T-helper 17 cell (primary cell): ENCODE data around the gene FABP6. TPM values are rescaled to one million over a fixed set of nuclear protein-coding genes. Genes with fewer than 3 reads are reported as not detected.
A peak's percentile ranks its signal among the peaks of the same experiment; 100 is the strongest.

Source experiments
- ATAC-seq: fragments of 150-1000 bp; cut with Tn5 transposase; 2 replicates; pipeline ENCODE4 v1.10.0; 2021; ENCODE audit warnings: mild to moderate bottlenecking, moderate library complexity
- DNase-seq, 3 donors: peaks; one replicate each; pipeline versions ENCODE4 v3.0.0 to v3.0.0-alpha.2; 2020 to 2021
- H3K9me3 ChIP-seq: one replicate; pipeline ENCODE4 v1.7.0; 2013; ENCODE audit warnings: low read length, mild to moderate bottlenecking; ENCODE audit not compliant: control insufficient read depth, poor library complexity, severe bottlenecking
- H3K27ac Mint-ChIP-seq: one replicate; pipeline ENCODE4 v1.8.0; 2022; ENCODE audit warnings: mild to moderate bottlenecking, moderate library complexity, mixed read lengths
- H3K27me3 Mint-ChIP-seq: one replicate; pipeline ENCODE4 v1.8.0; 2022; ENCODE audit warnings: mixed read lengths
- H3K36me3 Mint-ChIP-seq: one replicate; pipeline ENCODE4 v1.8.0; 2022; ENCODE audit warnings: low read depth, mixed read lengths
- H3K4me1 Mint-ChIP-seq: one replicate; pipeline ENCODE4 v1.8.0; 2022; ENCODE audit warnings: mild to moderate bottlenecking, mixed read lengths
- H3K4me3 Mint-ChIP-seq: one replicate; pipeline ENCODE4 v1.8.0; 2022; ENCODE audit warnings: mild to moderate bottlenecking, moderate library complexity, mixed read lengths
- total RNA-seq, 4 donors: library from RNA in 2 of 4; stranded (reverse) in 2 of 4; gene quantifications; one replicate each; pipeline ENCODE4 v1.2.3 and lab custom pipeline; 2022 to 2026

Gene FABP6
- total RNA-seq, 2 donors from 2014 or later: not detected

DNA sequence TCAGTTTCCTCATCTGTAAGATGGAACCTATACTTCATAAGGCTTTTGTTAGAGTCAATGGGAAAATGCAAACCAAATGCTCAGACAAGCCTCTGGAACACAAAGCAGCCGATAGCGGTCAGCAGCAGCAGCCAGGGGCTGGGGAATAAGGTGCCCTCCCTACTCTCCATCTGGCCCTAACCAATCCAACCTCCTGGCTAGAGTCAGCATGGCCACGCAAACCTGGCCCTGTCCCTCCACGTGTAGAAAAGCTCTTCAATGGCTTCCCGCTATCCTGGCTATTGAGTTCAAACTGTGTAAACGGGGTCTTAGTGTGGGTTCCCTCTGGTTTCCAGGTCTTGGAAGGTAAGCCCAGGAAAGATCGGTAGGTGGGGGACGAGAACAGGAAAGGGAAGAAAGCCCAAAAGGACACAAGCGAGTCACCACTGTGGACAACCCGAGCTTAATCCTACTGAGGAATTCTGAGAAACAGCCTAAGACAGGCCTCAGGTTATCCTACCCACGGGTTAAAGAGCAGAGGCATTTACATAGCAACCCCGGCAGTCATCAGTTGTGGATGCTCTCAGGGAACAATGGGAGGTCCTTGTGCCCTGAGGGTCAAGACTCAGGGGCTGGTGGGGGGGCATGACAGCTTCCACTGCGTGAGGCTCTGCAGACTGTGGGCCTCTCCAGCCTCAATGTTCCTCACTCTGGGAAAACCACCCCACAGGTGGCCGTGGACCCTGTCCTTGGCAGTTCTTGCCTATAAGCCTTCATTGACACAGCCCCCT, 30.9 kb downstream of the FABP6 start:
- Mint-ChIP-seq H3K4me3 (no peak overlapping the region), H3K4me1 (no peaks in the 10 kb centered on the region), H3K27me3 (peaks cover 48% of the 10 kb centered on the region), H3K36me3 (no peaks in the 10 kb centered on the region), H3K27ac (no peak overlapping the region)
- no peaks in the 10 kb centered on the region for H3K9me3 ChIP-seq
- DNase-seq: no peak
- ATAC-seq: no peak

DNA sequence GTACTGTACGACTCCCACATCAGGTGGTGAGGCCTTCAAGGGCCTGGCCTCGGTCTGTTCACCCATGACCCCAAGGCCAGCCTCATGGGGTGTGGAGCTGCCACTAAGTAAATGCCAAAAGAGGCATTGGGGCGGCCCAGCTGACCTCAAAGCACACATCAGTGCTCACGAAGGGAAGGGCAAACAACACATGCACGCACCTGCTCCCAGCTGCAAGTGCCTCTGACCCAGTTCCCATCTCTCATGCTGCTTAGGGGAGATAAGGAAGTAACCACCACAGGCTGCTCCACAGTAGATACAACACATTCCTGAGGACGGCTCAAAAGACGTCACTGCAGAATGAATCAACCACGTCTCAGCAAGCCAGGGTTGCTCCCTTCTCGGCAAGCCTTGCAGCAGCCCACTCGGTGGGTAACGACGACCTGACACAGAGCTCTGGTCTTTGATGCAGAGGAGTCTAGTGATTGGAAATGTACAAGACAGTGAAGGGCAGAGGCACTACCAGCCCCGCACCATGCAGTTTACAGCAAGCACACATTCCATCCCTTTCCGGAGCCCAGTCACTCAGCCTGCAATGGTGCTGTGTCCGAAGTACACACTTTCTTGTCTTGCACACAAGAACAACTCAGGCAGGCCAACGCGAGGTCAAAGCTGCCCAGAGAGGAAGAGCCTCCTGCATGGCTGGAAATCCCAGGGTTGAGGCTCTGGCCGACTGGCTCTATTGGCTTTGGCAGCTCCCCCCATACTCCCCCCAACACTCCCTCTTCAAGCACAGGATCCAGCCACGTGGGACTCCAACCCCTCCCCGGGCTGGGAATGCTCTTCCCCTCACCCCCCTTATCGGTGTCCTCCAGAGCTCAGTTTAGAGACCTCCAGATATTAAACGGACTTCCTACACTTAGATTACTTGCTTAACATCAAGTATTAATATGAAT, 31.8 kb downstream of the FABP6 start:
- no peak overlapping the region for H3K4me3 Mint-ChIP-seq
- H3K27ac Mint-ChIP-seq: no peak overlapping the region
- H3K4me1 Mint-ChIP-seq: no peaks in the 10 kb centered on the region
- no peak for DNase-seq
- peaks cover 48% of the 10 kb centered on the region for H3K27me3 Mint-ChIP-seq
- ATAC-seq: no peak
- H3K9me3 ChIP-seq: no peaks in the 10 kb centered on the region
- H3K36me3 Mint-ChIP-seq: no peaks in the 10 kb centered on the region

DNA sequence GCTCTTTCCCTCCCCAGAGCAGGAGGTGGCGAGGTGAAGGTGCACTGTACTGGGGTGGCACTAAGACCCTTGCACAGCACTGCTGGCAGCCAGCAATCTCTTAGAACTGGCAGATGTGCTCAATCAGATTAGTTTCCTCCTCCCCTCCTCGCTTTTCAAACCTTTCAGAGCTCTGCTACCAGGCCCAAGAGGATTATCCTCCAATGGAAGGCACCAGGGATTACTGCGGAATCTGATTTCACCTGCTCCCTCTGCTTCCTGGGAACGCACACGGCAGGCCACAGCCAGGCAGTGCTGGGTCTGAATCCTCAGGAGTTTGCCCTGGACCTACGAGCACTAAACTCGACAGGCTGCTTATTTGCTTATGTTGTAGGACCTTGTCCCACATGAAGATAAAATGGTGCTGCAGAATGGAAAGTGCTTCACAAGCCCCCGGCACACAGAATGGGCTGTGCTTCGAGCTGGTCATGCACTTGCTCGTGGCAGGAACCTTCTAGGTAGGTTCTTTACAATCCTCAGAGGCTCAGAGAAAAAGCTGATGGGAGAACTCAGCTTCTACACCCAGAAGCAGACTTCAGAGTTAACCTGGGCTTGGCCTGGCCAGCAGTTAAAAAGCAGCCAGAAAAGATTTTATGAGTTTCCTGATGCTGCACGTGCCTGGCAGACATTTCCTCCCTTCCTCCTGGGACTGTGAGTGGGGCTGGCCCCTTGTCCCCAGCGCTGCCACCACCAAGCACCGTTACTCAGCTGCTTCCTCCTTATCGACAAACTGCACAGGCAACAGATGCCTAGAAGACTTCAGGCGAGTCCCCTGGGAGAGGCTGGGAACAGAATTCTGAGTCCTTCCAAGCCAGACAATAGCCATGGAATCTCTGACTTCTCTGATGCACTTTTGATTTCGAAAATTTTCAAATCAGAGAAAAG, 33.1 kb downstream of the FABP6 start:
- Mint-ChIP-seq H3K27ac (no peak overlapping the region), H3K4me1 (no peaks in the 10 kb centered on the region), H3K27me3 (peaks cover 48% of the 10 kb centered on the region), H3K36me3 (no peaks in the 10 kb centered on the region), H3K4me3 (no peak overlapping the region)
- no peak for DNase-seq
- no peaks in the 10 kb centered on the region for H3K9me3 ChIP-seq
- ATAC-seq: no peak

DNA sequence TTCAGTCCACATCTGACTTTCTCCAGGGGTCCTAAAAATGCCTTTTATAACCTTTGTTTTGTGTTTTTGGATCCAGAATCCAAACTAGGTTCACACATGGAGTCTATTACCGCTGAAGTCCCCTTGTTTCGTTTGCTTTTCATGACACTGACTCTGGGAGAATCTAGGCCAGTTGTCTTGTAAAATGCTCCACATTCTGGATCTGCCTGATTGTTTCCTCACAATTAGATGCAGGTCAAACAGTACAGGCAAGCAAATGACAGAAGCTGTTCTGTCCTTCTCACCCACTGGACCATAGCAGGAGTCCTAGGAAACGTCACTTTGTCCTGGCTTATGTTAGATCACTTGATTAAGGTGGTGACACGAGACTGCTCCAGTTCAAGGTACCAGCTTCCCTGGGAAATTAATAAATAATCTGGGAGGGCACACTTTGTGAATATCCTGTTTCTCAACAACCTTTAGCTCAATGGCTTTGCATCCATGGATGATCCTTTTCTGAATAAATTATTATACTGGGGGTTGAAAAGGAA, 34.1 kb downstream of the FABP6 start:
- H3K27me3 Mint-ChIP-seq: peaks cover 55% of the 10 kb centered on the region
- H3K4me1 Mint-ChIP-seq: no peaks in the 10 kb centered on the region
- no peaks in the 10 kb centered on the region for H3K36me3 Mint-ChIP-seq
- DNase-seq (no peak), ATAC-seq (no peak)
- H3K27ac Mint-ChIP-seq: no peak overlapping the region
- H3K9me3 ChIP-seq: no peaks in the 10 kb centered on the region
- H3K4me3 Mint-ChIP-seq: no peak overlapping the region

DNA sequence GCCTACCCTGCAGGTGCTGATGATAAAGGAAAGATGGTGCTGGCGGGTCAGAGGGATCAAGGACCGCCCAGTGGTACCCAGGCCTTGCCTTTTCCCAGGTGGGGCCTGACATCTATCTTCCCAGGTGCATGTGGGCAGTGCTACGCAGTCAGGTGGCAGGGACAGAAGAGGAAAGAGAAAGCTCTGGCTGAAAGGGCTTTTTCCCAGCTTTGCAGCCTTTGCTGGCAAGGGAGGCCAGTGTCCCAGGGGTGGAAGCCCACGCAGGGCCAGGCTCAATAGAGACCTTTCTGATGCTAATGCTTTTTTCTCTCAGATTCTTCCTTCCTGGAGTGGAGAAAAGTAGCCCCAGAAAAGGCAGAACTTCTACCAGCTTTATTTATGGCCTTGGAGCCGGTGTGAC, 36.7 kb downstream of the FABP6 start:
- no peak overlapping the region for H3K27ac Mint-ChIP-seq
- H3K4me3 Mint-ChIP-seq: no peak overlapping the region
- ATAC-seq (no peak), DNase-seq (no peak)
- no peaks in the 10 kb centered on the region for H3K9me3 ChIP-seq
- no peaks in the 10 kb centered on the region for H3K36me3 Mint-ChIP-seq
- peaks cover 41% of the 10 kb centered on the region for H3K27me3 Mint-ChIP-seq
- H3K4me1 Mint-ChIP-seq: no peaks in the 10 kb centered on the region

DNA sequence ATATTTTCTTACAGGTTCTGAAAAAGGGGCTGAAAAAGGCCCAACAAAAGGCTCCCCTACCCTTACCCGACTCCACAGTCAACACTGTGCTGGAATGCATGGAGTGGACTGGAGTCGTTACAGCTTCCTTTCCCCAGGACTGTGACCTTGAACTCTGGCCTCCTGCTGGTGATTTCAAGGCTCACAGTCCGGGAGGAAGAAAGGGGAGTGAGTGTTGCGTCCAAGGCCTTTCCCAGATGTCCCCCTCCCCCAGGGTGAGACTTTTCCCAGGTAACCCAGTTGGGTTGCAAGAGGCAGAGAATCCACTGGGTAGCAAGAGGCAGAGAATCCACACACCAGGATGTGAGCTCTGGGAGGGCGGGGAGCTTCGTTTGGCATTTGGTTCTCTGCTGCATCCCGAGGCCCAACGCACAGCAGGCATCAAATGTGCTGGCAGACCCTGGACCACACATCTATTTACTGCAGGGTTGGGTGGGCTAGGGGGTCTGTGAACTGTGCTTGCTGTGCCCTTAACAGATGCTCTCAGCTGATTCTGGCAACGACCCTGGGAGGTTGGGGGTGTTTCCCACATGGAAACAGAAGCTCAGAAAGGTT, 37.5 kb downstream of the FABP6 start:
- peaks cover 37% of the 10 kb centered on the region for H3K27me3 Mint-ChIP-seq
- no peak overlapping the region for H3K27ac Mint-ChIP-seq
- H3K4me1 Mint-ChIP-seq: no peaks in the 10 kb centered on the region
- ATAC-seq (no peak), DNase-seq (no peak)
- H3K36me3 Mint-ChIP-seq: no peaks in the 10 kb centered on the region
- no peaks in the 10 kb centered on the region for H3K9me3 ChIP-seq
- no peak overlapping the region for H3K4me3 Mint-ChIP-seq

DNA sequence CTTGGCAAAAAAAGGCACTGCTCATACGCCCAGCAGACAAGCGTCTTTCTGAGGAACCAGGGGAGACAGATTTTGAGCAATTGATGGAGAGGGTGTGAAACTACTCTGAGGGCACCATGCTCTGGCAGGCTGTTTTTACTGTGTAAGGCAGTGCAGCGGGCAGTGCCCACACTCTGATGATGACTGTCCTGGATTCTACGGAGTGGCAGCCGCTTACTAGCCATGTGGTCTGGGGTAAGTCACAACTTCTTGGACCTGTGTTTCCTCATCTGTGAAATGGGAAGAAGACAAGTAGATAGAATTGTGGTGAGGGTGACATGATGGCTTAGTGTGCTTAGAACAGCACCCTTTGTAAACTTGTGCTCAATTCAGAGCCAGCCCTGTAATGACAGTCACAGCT, 38.8 kb downstream of the FABP6 start:
- H3K9me3 ChIP-seq: no peaks in the 10 kb centered on the region
- DNase-seq (no peak), ATAC-seq (no peak)
- H3K27ac Mint-ChIP-seq: no peak overlapping the region
- no peak overlapping the region for H3K4me3 Mint-ChIP-seq
- no peaks in the 10 kb centered on the region for H3K4me1 Mint-ChIP-seq
- no peaks in the 10 kb centered on the region for H3K36me3 Mint-ChIP-seq
- H3K27me3 Mint-ChIP-seq: peaks cover 24% of the 10 kb centered on the region

DNA sequence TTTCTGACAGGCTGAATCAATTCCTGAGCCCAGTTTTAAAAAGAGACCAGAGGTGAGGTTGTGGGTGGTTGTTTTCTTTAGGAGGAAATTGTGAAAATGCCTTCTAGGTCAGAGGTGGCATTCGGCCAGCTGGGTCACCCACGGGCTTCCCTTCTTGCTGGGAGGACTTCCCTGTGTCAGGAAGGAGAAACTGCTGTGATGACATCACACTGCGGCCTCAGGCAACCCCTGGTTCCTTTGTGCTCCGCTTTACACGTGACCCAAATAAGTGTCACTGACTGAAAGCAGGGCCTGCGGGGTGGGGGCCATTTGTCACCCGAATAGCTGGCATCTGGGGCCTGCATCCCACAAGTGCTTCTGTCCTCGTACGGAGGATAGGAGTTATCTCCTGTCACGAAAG, 39.7 kb downstream of the FABP6 start:
- no peaks in the 10 kb centered on the region for H3K9me3 ChIP-seq
- ATAC-seq: peak; percentile 40
- Mint-ChIP-seq H3K27me3 (peaks cover 16% of the 10 kb centered on the region), H3K27ac (no peak overlapping the region), H3K4me1 (no peaks in the 10 kb centered on the region), H3K36me3 (no peaks in the 10 kb centered on the region), H3K4me3 (no peak overlapping the region)
- DNase-seq: no peak

DNA sequence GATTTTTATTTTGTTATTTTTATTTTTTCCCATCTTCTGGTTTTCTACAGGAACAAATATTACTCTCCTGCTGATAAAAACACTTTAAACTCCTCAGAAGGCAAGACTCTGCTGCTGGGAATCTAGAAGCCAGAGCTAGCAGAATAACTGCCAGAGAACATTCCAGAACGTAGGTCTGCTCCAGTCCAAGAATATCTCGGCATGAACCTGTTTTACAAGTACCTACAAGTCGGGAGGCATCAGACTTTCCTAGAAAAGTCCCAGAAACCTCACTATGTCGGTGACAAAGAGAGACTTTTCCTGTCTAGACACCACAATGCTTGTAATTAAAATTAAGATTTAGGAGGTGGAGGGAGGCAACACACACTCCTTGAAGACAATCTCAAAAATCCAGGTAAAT, 41.4 kb downstream of the FABP6 start:
- no peaks in the 10 kb centered on the region for H3K9me3 ChIP-seq
- H3K27me3 Mint-ChIP-seq: peaks cover 17% of the 10 kb centered on the region
- H3K27ac Mint-ChIP-seq: no peak overlapping the region
- no peaks in the 10 kb centered on the region for H3K4me1 Mint-ChIP-seq
- H3K36me3 Mint-ChIP-seq: no peaks in the 10 kb centered on the region
- DNase-seq (no peak), ATAC-seq (no peak)
- no peak overlapping the region for H3K4me3 Mint-ChIP-seq

DNA sequence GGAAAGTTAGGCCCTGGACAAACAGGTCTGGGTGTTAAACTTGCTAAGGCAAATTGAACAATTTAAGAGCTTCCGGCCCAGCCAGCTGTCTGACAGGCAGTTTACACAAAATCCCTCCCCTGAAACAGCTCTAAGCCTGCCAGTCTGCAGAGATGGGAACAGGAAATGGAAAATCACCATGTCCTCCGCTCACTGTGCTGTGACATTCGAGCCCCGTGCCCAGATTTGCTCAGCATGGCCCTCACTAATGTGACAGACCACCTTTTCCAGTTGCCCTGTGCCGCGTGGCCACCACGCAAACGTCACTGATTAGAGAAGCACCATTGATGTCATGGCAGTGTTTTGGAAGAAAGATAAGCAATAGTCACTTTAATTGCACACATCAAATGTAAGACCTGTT, 42.1 kb downstream of the FABP6 start:
- ATAC-seq: no peak
- H3K4me3 Mint-ChIP-seq: no peak overlapping the region
- H3K9me3 ChIP-seq: no peaks in the 10 kb centered on the region
- DNase-seq: no peak
- peaks cover 17% of the 10 kb centered on the region for H3K27me3 Mint-ChIP-seq
- H3K27ac Mint-ChIP-seq: no peak overlapping the region
- no peaks in the 10 kb centered on the region for H3K36me3 Mint-ChIP-seq
- H3K4me1 Mint-ChIP-seq: no peaks in the 10 kb centered on the region

DNA sequence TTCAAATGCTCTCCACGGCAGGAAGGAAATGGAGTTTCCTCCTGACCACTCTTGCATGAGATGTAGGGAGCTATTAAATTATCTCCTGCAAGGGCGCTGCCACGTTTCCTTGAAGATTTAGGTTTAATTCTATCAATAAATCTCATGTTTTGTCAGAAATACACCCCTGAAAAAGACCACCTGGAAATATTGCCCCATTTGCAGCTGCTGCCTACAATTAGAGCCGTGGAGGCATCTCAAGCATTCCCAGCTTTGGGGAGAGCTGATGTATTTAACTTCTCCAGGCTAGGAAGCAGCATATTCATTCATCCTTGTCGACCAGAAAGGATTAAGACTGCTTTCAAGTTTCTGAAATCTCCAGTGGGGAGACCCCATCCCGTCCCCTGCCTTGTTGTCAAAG, 42.5 kb downstream of the FABP6 start:
- DNase-seq: no peak
- no peaks in the 10 kb centered on the region for H3K4me1 Mint-ChIP-seq
- H3K27ac Mint-ChIP-seq: no peak overlapping the region
- H3K36me3 Mint-ChIP-seq: no peaks in the 10 kb centered on the region
- peaks cover 19% of the 10 kb centered on the region for H3K27me3 Mint-ChIP-seq
- no peak for ATAC-seq
- H3K9me3 ChIP-seq: no peaks in the 10 kb centered on the region
- H3K4me3 Mint-ChIP-seq: no peak overlapping the region

DNA sequence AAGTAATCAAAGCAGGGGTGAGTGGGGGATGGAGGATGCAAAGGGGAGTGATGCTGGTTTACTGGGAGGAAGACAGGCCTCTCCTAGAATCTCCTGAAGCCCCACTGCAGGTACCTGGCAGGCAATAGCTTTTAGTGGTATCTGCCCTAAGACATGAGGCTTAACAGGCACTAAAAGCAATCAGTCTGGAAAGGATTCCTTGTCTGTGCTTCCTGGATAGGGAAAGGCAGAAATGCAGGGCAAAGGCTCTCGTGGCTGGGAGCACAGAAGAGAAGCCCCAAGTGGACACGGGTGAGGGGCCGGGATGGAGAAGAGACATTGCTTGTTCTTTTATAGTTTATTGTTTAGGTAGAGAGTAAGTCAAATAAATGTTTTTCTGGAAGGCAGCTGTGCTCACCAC, 43.0 kb downstream of the FABP6 start:
- peaks cover 2% of the 10 kb centered on the region for H3K4me1 Mint-ChIP-seq
- no peaks in the 10 kb centered on the region for H3K9me3 ChIP-seq
- DNase-seq: no peak
- no peaks in the 10 kb centered on the region for H3K36me3 Mint-ChIP-seq
- H3K27me3 Mint-ChIP-seq: peaks cover 23% of the 10 kb centered on the region
- no peak for ATAC-seq
- no peak overlapping the region for H3K4me3 Mint-ChIP-seq
- H3K27ac Mint-ChIP-seq: no peak overlapping the region
